HG03457 (cell line): ENCODE measurements around the gene NCAM2.
"Not testable (repeated sequence)": the region's sequence is repeated elsewhere in the genome, so short reads cannot be mapped to it uniquely, and the experiment has no call there.

Experiments used
- ATAC-seq: cut with Tn5 transposase; IDR thresholded peaks from one replicate; pipeline ENCODE4 v1.9.1; 2021; ENCODE audit warnings: moderate number of reproducible peaks; ENCODE audit not compliant: unreplicated experiment

The NCAM2 gene

DNA sequence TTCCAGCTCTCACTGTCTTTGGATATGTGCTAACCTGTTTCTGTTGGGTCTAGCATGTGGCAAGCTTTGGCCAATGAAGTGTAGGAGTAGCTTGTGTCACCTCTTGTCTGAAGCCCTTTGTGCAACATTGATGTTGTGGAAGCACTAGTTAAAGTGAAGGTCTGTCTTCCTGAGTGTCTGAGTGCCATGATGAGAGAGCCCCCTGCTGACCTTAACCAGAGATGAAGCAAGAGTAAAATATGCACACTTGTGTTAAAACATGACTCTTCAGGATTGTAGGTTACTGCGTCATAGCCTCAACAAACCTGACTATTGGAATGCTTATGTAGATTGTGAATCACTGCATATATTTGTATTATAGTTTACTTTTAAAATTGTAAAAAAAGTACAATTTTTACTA lies 103.7 kb downstream of the NCAM2 start:
- ATAC-seq: no peak

DNA sequence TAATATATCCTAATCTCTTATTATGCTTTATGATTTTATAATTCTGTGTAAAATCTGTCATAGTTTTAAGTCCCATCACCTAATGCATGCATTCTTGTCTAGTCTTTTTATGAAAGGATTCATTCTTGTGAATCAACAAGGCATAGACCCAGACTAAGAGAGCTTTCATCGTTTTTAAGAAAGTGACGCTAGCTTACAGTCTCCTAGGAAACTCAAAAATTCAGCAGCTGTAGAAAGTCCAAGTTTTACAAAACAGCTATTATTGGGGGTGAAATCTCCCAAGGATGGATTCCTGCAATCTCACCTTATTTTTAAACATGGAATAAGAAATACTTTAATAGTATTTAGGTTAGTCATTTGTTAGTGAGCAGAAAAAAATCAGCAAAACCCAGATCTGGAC lies 104.7 kb downstream of the NCAM2 start:
- no peak for ATAC-seq

DNA sequence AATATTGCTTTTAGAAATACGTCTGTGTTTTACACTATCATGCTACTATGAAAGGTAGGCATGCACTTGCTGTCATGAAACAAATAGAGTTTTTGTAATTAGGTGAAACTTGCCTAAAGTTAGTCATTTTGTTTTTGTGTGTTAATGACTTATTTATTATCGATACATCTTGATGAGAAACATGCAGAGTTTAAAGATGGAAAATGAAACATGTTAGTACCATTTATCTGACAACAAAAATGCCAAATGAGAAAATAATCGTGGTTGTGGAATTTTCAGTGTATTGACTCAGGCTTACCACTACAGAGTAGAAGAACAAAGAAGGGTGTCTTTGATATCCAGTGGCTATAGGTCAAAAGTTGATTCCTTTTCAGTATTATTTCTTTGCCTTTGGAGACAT lies 105.5 kb downstream of the NCAM2 start:
- ATAC-seq: no peak

DNA sequence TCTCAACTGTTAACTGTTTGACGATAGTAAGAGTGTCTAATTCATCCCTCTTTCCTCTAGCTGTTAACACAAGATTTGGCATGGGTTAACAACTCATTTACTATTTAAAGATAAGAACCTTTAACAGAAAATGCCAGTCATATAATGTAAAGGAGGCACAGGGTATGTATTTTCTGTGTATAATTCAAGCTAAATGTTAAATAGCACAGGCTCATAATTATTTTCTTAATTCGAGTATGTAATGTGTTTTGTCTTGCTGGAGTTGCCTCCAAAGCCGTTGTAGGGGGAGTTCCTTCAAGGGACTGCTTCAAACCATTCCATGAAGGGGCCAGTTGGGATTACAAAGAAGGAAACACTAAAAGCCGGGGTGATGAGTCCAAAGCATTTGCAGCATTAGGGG lies 111.5 kb downstream of the NCAM2 start:
- no peak for ATAC-seq

DNA sequence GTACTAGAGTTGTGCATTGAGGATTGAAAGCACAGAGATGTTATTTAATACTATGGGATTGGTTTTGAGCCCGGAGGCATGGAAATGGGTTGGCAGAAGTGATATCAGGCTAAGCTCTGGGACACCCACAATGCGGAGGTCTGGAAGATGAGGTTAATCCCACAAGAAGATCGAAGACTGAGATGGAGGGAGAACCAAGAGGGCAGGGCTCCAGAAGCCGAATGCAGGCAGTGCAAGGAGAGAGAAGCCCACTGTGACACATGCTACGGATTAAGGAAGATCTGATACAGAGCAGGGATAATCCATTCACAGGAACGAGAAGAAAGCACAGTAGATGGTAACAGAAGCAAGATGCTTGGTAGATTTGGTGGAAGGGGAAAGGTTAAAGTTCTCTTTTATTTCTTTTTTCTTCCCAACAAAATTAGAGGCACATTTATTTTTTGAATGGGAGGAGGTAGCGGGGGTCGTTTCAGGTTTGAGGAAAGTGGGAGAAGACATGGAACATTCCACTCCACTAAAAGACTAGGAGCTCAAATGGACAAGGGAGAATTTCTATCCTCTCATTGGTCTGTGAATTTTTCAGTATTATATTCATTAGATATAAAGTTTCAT lies 113.2 kb downstream of the NCAM2 start:
- ATAC-seq: no peak

DNA sequence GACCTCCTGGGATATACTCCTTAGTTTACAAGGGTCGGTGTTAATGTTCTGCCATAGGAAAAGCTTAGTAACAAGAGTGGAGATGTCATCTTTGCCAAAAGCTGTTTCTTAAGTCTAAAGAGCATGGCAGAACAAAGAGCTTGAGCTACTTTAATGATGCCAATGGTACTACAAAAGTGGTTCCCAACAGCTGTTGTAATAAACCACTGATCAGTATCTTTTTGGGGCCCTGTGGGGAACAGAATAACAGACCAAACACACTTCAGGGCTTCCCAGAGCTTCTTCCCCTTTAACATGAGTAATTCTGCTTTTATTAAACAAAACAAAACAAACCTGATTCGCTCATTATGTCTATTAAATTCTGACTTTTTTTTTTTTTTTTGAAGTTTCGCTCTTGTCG lies 116.3 kb downstream of the NCAM2 start:
- no peak for ATAC-seq

DNA sequence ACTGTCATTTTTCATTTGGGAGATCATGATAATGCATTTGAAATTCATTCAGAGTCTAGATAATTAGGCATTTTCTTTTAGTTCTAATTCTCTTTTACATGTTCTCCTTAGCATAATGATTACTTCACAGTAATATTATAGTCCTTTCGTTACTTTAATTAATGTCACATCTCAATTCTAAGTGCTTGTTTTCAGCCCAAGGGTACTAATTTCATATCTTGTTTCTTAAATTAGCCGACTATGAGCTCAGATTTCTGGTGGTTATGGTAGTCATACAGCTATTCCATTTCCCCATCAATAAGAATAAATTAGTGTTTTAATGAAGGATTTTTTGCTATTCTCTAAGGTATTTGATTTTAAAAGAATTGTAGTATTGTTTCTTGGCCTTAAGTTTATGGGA lies 120.9 kb downstream of the NCAM2 start:
- ATAC-seq: no peak

DNA sequence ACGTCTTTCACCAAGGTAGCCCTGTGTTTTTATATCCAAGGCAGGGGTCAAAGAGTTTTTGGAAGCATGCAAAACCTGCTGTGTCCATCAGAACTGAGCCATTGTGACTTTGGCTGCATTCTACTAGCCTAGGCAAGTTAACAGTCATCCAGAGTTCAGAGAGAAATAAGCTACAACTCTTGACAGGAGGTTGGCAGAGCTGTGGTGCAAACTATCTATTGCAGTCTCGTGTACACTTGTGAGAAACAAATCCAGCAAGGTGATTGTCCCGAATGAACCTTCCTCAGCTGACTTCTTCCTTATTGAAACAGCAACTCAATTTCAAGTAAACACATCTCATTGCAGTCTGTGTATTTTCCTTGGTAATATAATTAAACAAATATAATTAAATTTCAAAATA lies 124.5 kb downstream of the NCAM2 start:
- no peak for ATAC-seq

DNA sequence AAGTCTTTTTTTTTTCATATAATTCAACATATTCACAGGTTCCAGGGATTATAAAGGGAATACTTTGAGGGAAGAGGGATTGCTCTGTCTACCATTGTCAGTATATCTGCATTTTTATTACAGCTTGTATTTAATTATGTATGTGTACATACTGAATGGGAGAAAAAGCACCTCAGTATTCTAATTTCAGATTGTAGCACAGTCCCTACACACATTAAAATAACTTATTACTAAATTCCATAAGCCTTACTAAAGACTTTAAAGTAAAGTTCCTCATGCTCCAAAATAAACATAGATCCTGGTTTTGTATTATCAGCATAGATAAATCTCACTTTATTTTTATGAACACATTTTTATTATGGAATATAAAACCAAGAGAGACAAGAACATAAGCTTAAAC lies 134.2 kb downstream of the NCAM2 start:
- no peak for ATAC-seq

DNA sequence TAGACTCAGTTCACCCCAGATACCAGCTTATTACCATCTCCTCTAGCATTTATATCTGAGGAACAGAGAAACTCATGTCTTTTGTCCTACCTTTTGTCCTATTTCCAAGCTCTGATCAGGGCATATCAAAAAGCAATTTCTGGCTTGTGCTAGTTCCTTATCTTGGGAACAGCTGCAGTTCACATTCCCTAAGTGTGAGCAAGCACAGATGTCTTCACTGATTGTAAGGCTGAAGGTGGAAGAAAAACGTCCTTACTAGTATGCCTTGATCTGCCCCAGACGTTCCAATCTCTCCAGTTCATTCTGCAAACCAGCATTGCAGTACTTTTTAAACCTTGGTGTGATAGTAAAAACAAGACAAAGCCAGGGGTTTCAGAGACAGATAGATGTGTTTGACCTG lies 139.8 kb downstream of the NCAM2 start:
- no peak for ATAC-seq

DNA sequence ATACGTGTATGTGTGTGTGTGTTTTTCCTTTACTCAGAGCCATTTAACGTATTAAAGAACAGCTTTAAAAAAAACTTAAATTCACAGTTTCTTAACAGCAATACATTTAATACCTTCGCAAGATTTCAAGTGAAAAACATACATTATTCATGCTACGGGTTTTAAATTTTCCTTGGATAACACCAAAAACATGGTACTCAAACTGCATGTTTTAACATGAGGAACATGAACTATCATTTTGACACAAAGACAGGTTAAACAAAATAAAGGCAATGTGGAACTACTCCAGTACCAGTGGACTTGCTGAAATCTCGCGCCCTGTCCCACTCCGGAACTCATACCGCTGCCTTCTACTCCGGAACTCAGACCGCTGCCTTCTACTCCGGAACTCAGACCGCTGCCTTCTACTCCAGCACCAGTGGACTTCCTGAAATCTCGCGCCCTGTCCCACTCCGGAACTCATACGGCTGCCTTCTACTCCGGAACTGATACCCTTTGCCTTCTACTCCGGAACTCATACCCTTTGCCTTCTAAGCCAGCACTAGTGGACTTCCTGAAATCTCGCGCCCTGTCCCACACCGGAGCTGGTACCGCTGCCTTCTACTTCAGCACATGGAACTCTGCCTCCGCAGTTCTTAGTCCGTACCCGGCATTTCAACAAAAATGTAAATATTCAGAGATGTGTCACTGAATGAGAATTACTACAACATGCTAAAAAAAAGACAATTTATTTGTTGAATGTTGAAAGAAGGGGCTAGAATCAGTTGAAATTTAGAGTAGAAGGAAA lies 148.6 kb downstream of the NCAM2 start:
- no peak for ATAC-seq

DNA sequence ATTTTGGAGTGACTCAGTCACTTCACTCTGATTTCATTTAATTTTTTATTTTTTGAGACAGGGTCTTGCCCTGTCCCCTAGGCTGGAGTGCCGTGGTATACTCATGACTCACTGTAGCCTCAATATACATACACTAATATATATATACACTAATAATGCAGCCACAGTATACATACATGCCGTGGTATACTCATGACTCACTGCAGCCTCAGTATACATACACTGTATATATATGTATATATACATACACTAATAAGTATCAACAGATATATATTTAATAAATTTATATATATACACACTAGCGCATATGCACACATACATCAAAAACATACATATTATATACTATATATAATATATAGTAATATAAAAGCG lies 149.2 kb downstream of the NCAM2 start:
- no peak for ATAC-seq

DNA sequence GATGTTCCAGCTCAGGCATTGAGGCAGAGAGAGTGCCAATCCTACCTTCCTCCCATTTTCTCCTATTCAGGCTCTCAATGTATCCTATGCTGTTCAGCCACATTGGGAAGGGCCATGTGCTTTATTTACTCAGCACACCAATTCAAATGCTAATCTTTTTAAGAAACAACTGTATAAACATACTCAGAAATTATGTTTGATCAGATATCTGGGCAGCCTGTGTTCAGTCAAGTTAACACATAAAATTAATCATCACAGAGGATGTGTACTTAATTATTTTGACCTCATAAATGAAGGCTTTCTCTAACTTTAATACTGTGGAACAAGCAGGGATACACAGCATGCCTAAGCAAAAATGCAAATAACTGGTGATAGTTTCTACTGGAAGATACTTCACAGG lies 149.8 kb downstream of the NCAM2 start:
- no peak for ATAC-seq

DNA sequence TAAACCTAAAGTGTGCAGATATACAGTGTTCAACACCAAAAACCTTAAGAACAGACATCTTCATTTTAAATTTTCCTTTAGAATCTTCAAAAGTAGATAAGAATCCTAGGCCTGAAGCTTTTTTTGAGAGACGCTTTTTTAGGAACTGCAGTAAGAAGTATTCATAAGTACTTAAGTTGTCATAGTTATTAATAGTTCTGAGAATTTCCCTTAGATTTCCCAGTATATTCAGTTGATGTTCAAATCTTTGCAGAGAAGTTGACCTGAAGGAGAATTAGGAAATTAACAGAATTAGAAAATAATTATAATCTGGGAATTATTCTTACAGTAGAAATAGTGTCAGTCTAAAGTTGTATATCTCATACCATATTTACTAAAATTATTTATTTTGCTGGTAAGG lies 150.3 kb downstream of the NCAM2 start:
- no peak for ATAC-seq

DNA sequence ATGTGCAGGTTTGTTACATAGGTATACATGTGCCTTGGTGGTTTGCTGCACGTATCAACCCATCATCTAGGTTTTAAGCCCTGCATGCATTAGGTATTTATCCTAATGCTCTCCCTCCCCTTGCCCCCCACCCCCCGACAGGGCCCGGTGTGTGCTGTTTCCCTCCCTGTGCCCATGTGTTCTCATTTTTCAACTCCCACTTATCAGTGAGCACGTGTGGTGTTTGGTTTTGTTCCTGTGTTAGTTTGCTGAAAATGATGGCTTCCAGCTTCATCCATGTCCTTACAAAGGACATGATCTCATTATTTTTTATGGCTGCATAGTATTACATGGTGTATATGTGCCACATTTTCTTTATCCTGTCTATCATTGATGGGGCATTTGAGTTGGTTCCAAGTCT lies 151.2 kb downstream of the NCAM2 start:
- not testable (repeated sequence) for ATAC-seq

DNA sequence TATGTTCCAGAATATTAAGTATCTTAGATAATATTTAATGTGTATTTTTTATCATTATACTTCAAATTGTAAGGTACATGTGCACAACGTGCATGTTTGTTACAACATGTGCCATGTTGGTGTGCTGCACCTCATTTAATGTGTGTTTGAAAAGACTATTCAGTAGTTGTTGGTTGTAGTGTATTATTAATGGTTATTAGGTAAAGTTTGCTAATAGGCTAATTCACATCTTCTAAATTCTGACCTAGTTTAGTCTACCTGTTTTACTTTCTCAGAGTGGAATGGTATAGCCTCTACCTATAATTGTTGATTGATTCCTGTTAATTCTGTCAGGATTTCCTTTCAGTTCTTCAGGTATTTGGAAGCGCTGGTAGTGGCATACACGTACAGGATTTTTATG lies 153.0 kb downstream of the NCAM2 start:
- no peak for ATAC-seq

DNA sequence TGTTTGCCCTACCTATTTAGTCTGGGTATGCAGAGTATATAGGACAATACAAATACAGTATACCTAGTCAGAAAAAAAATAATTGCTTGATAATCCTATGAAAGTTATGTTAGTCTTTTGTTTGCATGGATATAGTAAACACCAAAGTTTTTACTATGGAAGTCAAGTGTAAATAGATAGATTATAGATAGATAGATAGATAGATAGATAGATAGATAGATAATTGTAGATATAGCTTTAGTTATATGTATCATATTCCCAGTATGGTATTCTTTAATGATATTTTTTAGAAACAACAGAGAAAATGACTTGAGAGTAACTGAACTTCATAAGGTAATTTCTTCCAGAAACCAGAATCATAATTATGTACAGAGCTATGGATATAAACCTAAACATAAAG lies 158.2 kb downstream of the NCAM2 start:
- ATAC-seq: no peak

DNA sequence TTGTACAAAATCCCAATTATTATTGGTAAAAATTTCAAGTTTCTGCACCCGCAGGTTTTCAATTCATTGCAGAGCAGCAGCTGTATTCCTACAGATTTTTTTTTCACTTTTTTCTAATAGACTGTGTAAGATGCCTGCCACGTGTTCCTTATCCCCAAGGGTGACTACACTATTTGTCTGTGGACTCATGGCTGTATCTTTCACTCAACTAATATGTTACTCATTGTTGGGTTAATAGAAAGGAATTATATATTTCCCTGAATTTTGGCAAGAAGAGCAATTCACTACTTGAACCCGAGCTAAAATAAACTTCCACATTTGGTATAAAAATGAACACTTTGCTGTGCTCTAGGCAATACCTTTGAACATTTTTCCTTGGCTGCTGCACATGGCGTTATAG lies 158.7 kb downstream of the NCAM2 start:
- ATAC-seq: no peak

DNA sequence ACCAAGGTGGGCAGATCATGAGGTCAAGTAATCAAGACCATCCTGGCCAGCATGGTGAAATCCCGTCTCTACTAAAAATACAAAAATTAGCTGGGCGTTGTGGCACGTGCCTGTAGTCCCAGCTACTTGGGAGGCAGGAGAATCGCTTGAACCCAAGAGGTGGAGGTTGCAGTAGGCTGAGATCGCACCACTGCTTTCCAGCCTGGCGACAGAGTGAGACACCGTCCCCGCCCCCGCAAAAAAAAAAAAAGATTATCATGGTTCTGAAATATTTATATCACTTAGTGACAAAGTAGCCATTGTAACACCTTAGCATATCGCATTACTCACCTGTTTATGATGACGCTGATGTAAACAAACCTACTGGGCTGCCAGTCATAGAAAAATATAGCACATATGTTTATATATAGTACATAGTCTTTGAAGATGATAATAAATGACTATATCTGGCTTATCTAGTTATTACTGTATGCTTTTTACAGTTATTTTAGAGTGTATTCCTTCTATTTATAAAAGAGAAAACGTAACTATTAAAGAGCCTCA lies 160.2 kb downstream of the NCAM2 start:
- no peak for ATAC-seq

DNA sequence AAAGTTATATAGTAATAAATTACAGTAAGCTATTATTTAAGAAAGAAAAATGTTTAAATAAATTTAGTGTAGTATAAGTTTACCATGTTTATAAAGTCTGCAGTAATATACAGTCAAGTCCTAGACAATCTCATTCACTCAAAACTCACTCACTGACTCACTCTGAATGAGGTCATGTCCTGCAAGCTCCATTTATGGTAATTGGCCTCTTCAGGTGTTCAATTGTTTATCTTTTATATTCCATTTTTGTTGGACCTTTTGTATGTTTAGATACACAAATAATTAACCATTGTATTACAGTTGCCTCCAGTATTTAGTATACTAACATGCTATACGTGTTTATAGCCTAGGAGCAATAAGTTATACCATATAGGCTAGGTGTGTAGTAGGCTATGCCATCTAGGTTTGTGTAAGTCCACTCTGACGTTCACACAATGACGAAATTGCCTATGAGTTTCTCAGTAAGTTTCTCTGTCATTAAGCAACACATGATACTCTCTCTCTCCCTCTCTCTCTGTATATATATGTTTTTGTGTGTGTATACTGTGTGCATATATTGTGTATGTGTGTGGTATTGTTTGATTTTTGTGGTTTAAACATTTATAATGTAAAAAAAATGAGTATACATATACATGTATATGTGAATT lies 161.2 kb downstream of the NCAM2 start:
- ATAC-seq: no peak

DNA sequence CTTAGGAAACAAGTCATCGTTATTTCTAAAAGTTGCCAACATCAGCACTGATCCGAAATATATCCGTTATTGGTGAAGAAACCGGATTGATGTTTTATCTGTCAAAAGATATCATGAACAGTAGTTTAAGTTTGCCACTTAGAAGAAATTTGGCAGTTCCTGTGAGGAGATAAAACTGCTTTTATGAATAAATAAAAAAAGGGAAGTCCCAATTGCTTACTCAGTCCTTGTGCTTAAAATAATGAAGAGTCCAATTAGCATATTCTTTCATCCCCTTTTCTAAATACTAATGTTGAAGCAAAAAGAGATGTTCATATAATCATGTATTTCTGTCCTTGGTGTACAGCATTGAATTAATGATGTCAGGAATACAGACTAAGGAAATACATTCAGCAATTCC lies 164.6 kb downstream of the NCAM2 start:
- no peak for ATAC-seq

DNA sequence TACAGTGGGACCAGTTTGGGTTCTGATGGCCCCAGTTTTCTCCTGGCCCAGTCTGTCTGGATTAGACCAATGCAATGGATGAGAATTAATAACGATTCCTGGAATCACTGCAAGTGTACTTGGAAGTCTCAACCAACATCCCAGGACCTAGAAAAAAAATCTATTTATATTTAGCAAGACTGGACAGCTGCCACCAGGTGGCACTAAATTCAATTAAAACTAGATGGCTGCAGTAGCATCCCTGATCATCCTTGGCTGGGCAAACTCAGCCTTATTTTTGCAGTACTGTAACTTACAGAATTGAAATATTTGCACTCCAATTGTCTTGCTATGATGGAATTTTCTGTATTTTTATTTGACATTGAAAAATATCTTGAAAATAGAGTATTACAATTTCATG lies 165.7 kb downstream of the NCAM2 start:
- peak; percentile 57 for ATAC-seq
